ENCODE data around the gene AK5.

DNA sequence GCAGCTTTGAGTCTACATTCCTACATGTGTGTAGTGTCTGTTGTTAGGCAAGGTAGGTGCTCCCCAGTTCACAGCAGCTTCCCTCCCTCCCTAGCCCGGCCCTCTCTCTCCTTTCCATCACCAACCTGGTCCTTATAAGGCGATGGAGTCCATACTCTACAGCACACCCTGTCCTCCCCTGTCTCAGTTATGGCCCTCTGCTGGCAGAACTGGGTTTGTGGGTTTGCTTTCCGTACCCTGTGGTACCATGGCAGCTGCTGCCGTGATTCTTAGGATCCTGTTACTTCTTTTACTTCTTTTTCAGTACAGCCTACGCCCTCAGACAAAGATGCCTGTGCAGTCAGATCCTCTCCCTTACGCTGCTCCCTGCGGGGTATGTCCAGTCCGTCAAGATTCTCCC is 31.7 kb downstream of the AK5 start:
- TF ChIP-seq POLR2A (IDR thresholded peaks at IDR 0.05) (no peak), POLR2AphosphoS5 (IDR thresholded peaks at IDR 0.05) (no peak)

Data from prostate gland (tissue), 1 donor.